Vagina (tissue), 2 donors: Measurements from ENCODE around the gene DOCK11. TPM values are rescaled to one million over a fixed set of nuclear protein-coding genes. Genes with fewer than 3 reads are reported as not detected.

Experiments used
- DNase-seq, 2 donors: peaks; one replicate each; pipeline ENCODE4 v3.0.0-alpha.2; 2017; ENCODE audit errors: extremely low spot score in 2 of 2
- H3K27ac ChIP-seq: fragments of 200-600 bp; sonication (generic); one replicate; pipeline ENCODE4 v1.5.1; 2019
- H3K27me3 ChIP-seq: fragments of 200-600 bp; sonication (generic); one replicate; pipeline ENCODE4 v1.5.1; 2019
- H3K36me3 ChIP-seq, 2 donors: fragments of 200-600 bp; sonication (generic); one replicate each; pipeline ENCODE4 v1.5.1; 2017 to 2019
- H3K4me1 ChIP-seq: fragments of 200-600 bp; sonication (generic); one replicate; pipeline ENCODE4 v1.5.1; 2019
- H3K4me3 ChIP-seq, 2 donors: fragments of 200-600 bp; sonication (generic); 1 replicate in 1 of 2; 2 replicates in 1 of 2; pipeline ENCODE4 v1.5.1; 2016 to 2019
- H3K9me3 ChIP-seq: fragments of 200-600 bp; sonication (generic); one replicate; pipeline ENCODE4 v1.5.1; 2019
- POLR2A ChIP-seq, 2 donors: fragments of 450-650 bp; IDR thresholded peaks; one replicate each; pipeline ENCODE4 v1.6.1; 2017; ENCODE audit warnings: antibody characterized with exemption in 2 of 2, mild to moderate bottlenecking in 2 of 2, moderate library complexity in 2 of 2
- POLR2AphosphoS5 ChIP-seq, 2 donors: sonication (generic); formaldehyde crosslinking; IDR thresholded peaks; one replicate each; pipeline ENCODE4 v1.9.0; 2017; ENCODE audit warnings: antibody characterized with exemption in 2 of 2, mild to moderate bottlenecking in 2 of 2, low read depth in 1 of 2; ENCODE audit not compliant: insufficient read depth in 1 of 2
- intact Hi-C: fragments of 100-400 bp; cut with DNase I; formaldehyde crosslinking; loops from one replicate; pipeline ENCODE4 v1.15.1; 2023
- total RNA-seq: library from RNA; depleted of rRNA; stranded (reverse); fragments of >200 nt; gene quantifications from one replicate; pipeline ENCODE4 v1.2.3, GENCODE V29; 2016
- TF ChIP-seq, protein P1 (sequence below), 3 experiments: fragments of 450-650 bp in 2 of 3; fragments of 200-600 bp in 1 of 3; sonication (generic) in 1 of 3; IDR thresholded peaks; one replicate each; pipeline ENCODE4 v1.5.1; 2017 to 2019; ENCODE audit warnings: antibody characterized with exemption in 3 of 3, mild to moderate bottlenecking in 2 of 3, moderate library complexity in 2 of 3

DOCK11 gene
- total RNA-seq, result 20.6 TPM

DNA sequence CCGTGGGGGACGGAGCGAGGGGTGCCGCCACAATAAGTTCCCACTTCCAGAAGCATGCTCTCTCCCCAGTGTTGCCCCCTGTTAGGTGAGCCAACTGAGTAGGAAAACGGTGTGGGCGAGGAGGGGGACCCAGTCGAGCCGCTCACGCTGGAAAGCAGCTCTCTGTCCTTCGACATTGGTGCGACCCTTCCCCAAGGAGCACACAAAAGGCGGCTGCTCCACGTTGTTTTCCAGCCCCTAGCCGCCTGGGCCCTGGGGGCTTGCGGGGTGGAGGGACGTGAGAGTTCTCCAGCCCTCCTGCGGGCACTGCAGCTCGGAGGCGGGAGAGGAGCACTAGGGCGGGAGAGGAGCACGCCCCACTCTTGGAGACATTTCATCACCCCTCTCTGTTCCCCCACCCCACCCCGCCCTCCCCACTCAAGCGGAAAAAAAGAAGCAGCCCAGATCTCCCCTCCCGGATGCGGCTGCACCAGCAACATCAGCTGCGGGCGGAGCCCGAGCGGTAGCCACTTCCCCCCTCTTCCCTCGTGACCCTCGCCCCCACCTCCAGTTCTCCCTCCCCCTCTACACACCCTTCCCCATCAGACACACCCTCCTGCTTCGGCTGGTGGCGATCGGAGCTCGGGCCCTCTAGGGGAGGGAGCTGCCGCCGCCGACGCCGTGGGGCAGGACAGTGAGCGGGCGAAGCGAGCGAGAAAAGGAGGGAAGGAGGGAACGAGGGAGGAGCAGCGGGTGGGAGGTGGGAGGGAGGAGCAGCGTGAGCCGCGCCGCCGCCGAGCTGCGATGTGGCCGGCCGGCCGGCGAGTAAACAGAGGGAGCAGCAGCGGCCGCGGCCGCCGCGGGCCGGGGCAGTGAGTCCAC is at the start of gene DOCK11:
TSS of gene DOCK11 (plus strand) at position 755 of the 861 bp plus-strand sequence. CDS start 157 bp downstream, outside the sequence.
- DNase-seq, result peak in 1 of 2 donors; percentile 92
- no peaks in the 10 kb centered on the region for H3K9me3 ChIP-seq
- H3K27ac ChIP-seq, result peak within 1 kb of the TSS; percentile 89
- intact Hi-C loops, result loop anchor here (10.0 kb wide), 1 partner anchor 70 kb away; no protein-coding TSS in a partner anchor
- H3K4me1 ChIP-seq, result no peaks in the 10 kb centered on the region
- TF ChIP-seq POLR2AphosphoS5 (IDR thresholded peaks at IDR 0.05; ENCODE audit: insufficient read depth in 1 of 2, low read depth in 1 of 2) (peak in 1 of 2 donors; percentile 73), POLR2A (IDR thresholded peaks at IDR 0.05) (peak in 1 of 2 donors; percentile 49)
- TF ChIP-seq, protein P1, sequence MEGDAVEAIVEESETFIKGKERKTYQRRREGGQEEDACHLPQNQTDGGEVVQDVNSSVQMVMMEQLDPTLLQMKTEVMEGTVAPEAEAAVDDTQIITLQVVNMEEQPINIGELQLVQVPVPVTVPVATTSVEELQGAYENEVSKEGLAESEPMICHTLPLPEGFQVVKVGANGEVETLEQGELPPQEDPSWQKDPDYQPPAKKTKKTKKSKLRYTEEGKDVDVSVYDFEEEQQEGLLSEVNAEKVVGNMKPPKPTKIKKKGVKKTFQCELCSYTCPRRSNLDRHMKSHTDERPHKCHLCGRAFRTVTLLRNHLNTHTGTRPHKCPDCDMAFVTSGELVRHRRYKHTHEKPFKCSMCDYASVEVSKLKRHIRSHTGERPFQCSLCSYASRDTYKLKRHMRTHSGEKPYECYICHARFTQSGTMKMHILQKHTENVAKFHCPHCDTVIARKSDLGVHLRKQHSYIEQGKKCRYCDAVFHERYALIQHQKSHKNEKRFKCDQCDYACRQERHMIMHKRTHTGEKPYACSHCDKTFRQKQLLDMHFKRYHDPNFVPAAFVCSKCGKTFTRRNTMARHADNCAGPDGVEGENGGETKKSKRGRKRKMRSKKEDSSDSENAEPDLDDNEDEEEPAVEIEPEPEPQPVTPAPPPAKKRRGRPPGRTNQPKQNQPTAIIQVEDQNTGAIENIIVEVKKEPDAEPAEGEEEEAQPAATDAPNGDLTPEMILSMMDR (IDR thresholded peaks at IDR 0.05), result no peak
- H3K4me3 ChIP-seq, result peak within 1 kb of the TSS; percentile 66 to 78
- no peaks in the 10 kb centered on the region for H3K36me3 ChIP-seq
- H3K27me3 ChIP-seq, result no peaks in the 10 kb centered on the region

DNA sequence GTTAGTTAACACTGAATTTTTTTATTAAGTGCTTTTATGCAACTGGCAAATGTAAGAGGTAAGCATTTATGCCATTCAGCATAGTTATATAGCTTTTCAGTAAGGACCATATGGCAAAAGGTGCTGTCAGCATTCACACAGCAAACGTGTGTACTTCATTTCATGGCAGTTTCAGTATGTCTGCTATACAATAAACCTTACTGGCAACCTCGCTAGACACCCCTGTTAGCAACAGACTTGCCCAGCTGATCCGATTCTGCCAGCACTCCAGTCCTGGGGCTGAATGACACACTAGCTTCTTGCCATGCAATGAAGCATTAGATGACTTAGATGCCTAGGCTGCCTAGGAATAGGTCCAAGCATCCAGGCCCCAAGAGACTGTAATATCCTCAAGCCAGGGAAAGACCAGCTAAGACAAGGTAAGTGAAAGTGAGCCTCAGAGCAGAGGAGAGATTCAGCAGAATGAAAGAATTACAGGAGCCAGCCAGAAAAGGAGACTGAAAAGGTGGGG is 47.3 kb upstream of the DOCK11 start:
- Histone ChIP-seq H3K27me3 (no peaks in the 10 kb centered on the region), H3K4me3 (no peak overlapping the region), H3K36me3 (no peaks in the 10 kb centered on the region), H3K4me1 (no peaks in the 10 kb centered on the region), H3K27ac (no peak overlapping the region), H3K9me3 (no peaks in the 10 kb centered on the region)
- DNase-seq, result no peak
- intact Hi-C loops, result no loop called here
- TF ChIP-seq POLR2AphosphoS5 (IDR thresholded peaks at IDR 0.05; ENCODE audit: insufficient read depth in 1 of 2, low read depth in 1 of 2) (no peak), POLR2A (IDR thresholded peaks at IDR 0.05) (no peak)
- TF ChIP-seq, protein P1 (IDR thresholded peaks at IDR 0.05), result no peak

GRCh38 chrX:118455013-118455412 is 40.6 kb upstream of the DOCK11 start:
- Histone ChIP-seq H3K4me1 (no peaks in the 10 kb centered on the region), H3K36me3 (no peaks in the 10 kb centered on the region), H3K27me3 (no peaks in the 10 kb centered on the region), H3K9me3 (no peaks in the 10 kb centered on the region), H3K27ac (no peak overlapping the region), H3K4me3 (no peak overlapping the region)
- DNase-seq, result no peak
- TF ChIP-seq POLR2AphosphoS5 (IDR thresholded peaks at IDR 0.05; ENCODE audit: insufficient read depth in 1 of 2, low read depth in 1 of 2) (no peak), POLR2A (IDR thresholded peaks at IDR 0.05) (no peak)
- TF ChIP-seq, protein P1 (IDR thresholded peaks at IDR 0.05), result no peak
- intact Hi-C loops, result no loop called here

DNA sequence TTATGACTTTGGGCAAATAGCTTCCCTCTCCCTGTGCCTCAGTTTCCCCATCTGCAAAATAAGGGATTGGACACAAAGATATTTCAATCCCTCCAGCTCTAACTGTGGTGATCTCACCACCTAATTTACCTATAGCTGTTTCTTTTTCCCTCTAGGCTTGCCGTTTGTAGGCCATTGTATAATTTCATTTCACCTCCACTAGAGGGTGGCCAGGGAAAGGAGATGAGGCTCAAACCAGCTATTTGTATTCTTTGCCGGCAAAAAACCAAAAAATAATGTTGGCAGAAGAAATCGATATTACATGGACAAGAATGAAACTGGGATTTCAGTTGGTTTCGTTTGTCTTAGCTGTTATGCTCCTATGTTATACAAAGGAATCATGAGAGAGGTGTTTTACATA is 36.1 kb upstream of the DOCK11 start:
- no peak overlapping the region for H3K27ac ChIP-seq
- H3K9me3 ChIP-seq, result no peaks in the 10 kb centered on the region
- no peak for DNase-seq
- no peaks in the 10 kb centered on the region for H3K27me3 ChIP-seq
- no peaks in the 10 kb centered on the region for H3K4me1 ChIP-seq
- intact Hi-C loops, result no loop called here
- H3K4me3 ChIP-seq, result no peak overlapping the region
- no peaks in the 10 kb centered on the region for H3K36me3 ChIP-seq
- TF ChIP-seq, protein P1 (IDR thresholded peaks at IDR 0.05), result peak in 2 of 3 experiments; percentile 16 to 52
- TF ChIP-seq POLR2AphosphoS5 (IDR thresholded peaks at IDR 0.05; ENCODE audit: insufficient read depth in 1 of 2, low read depth in 1 of 2) (no peak), POLR2A (IDR thresholded peaks at IDR 0.05) (no peak)

- no peak for DNase-seq
- H3K4me1 ChIP-seq, result no peaks in the 10 kb centered on the region
- no peaks in the 10 kb centered on the region for H3K9me3 ChIP-seq
- H3K27me3 ChIP-seq, result no peaks in the 10 kb centered on the region
- intact Hi-C loops, result no loop called here
- no peak overlapping the region for H3K27ac ChIP-seq
- TF ChIP-seq POLR2A (IDR thresholded peaks at IDR 0.05) (no peak), POLR2AphosphoS5 (IDR thresholded peaks at IDR 0.05; ENCODE audit: insufficient read depth in 1 of 2, low read depth in 1 of 2) (no peak)
- TF ChIP-seq, protein P1 (IDR thresholded peaks at IDR 0.05), result no peak
- H3K4me3 ChIP-seq, result no peak overlapping the region
- no peaks in the 10 kb centered on the region for H3K36me3 ChIP-seq
Measured at GRCh38 chrX:118464501-118464900, 31.1 kb upstream of the DOCK11 start.
